GM19351 (cell line): ENCODE measurements around the gene MRPL39.
"Not testable (repeated sequence)": the region's sequence is repeated elsewhere in the genome, so short reads cannot be mapped to it uniquely, and the experiment has no call there.

Experiments used
- ATAC-seq: cut with Tn5 transposase; IDR thresholded peaks from one replicate; pipeline ENCODE4 v1.9.1; 2021; ENCODE audit warnings: mild to moderate bottlenecking, moderate library complexity; ENCODE audit not compliant: unreplicated experiment

Gene MRPL39

DNA sequence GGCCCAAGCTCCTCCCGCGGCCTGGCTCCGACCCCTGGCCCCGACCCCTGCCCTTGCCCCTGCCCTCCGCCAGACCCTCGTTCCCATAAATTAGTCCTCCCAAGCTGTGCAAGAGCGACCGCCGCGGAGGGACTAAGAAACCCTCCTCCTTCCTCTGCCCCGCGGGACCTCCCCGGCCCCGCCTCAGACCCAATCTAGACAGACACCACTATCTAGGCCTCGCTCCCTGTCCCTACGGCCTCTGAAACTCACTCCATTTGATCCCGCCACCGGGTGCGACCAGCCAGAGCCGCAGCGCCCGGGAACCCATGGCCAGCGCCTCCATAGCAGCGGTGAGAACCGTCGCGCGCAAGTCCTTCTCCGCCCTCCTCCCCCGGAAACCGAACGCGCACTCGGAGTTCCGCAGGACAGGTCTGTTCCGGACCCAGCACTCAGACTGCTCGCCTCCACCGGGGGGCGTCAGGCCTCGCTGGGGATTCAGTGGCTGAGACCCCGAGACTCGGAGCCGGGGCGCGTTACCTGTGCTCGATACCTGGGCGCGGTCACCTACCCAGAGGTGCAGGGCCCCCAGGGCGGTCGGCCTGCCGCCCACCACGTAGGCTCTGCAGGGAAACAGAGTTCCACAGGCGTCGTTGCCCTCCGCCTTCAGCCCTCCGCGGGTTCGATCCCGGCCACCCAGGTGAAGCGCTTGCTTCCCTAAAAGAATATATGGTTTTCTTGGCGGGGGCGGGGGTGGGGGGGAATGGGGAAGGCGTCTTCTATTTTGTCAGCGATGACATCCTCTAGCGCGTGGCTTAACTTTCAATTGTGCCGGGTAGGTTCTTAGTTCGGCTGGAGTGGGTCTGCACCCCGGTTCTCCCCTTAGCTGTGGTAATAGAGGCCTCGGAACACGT lies at the start of gene MRPL39:
TSS of gene MRPL39 (minus strand) at position 331 of the 893 bp plus-strand sequence. CDS start at position 325, 6 bp downstream.
- ATAC-seq = peak; percentile 90

DNA sequence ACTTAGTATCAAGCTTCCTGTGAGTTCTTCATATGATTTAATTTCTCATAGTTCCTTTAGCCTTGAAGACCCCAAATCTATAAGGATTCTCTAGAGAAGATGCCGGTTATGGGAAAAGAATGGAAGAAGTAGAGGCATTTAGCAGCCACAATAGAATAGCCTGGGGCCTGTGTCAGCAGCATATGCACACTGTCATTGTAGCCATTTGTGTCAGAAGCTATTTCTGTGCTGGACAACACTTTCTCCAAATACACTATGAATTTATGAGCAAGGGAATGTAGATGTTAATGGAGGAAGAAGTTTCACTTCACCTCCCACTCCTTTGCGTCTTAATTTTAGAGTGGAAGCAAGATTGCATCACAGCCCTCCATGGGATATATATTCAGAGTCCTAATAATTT lies 49.1 kb upstream of the MRPL39 start:
- no peak for ATAC-seq

DNA sequence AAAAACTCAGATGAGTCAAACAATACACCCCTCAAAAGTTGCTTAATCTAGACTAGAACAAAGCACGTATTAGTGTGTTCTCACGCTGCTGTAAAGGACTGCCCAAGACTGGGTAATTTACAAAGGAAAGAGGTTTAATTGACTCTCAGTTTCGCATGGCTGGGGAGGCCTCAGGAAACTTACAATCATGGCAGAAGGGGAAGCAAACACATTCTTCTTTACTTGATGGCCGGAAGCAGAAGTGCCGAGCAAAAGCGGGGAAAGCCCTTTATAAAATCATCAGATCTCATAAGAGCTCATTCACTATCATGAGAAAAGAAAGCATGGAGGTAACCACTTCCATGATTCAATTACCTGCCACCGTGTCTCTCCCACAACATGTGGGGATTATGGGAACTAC lies 41.9 kb upstream of the MRPL39 start:
- ATAC-seq = no peak

DNA sequence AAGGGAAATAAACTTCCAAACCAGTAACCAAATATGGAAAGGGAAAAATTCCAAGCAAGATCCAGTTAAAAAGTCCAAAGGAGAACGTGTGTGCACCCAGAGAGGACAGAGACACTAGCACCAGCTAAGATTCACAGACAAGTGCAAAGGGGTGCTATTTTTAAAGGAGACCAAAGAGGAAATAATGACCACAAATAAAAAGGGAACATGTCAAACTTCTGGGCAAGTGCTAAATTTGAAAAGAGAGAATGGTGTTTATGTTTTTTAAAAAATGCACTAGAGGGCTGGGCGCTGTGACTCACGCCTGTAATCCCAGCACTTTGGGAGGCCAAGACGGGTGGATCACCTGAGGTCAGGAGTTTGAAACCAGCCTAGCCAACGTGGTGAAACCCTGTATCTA lies 40.4 kb upstream of the MRPL39 start:
- no peak for ATAC-seq

DNA sequence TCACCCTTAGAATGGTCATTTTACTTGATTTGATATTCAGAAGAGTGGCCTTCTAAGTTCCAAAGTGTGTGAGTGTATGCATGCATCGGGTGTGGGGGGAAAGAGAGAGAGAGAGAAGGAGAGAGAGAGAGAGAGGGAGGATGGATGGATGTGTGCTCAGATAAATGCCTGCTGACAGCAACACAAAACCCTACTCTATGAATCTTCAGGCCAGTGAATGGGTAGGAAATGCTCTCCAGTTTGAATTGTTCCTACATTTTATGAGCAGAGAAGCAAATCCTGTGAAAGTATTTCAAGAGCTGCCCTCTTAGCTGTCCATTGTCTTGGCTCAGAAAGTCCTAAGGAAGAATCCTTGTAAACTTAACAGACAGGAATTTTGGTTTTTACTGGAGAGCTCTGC lies 39.2 kb upstream of the MRPL39 start:
- ATAC-seq = no peak

DNA sequence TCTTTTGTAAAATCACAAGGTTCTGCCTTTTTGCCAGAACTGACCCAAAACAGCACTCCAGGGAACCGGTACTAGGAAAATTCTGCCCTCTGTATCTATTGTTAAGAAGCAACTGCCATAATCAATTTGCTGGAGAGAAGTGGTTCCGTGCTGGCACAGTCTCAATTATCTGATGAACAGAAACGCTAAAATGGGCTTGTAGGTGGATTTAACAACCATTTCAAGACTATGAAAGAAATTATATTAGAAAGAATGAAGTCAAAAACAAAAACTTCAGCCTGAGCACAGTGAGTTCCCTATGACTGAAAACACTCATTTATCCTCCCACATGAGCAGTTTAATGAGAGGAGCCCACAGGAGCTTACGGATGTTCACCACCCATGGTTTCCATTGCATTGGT lies 36.2 kb upstream of the MRPL39 start:
- no peak for ATAC-seq

DNA sequence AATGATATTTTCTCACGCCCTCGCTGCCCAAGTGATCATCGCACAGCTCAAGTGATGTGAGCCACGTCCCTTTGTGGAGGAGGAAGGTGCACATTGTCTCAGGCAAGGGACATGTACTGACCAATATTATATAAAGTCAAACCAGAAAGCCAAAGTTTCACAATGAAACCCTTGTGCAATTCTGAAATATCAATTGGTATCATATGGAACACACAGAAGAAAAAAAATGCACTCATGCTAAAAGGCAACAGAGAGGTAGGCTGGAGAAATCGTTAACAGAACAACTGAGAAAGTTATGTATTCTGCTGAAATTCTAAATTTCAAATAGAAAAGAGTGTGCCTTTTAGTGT lies 33.6 kb upstream of the MRPL39 start:
- ATAC-seq = no peak

DNA sequence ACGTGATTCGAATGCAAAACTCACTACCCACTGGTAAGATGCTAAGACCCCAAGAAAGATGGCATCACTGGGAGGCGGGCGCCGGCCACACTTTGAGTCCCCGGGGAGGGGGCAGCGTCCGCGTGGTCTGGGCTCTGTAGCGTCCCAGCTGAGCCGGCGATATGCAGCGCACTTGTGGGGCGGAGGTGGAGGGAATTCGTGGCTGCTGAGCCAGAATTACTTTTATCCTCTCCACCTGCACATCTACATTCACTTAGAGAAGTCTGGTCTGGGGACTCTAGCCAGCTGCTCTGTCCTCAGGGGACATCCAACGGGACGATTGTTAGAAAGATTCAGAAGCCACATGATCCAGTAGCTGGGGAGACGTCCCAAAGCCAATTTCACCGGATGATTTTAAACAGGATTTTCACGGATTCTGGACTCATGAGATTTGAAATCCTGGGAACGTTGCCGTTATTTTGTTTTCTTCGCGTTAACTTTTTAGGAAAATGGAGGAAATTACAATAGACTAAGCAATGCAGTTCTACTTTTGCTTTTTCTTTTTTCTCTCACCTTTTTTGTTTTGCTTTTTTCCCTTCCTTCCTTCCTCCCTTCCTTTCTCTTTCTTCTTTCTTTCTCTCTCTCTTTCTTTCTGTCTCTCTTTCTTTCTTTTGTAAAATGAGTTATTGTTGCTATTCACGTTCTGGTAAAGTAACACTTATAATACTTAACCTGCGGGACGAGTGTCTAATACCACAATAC lies 33.1 kb upstream of the MRPL39 start:
- peak; percentile 22 for ATAC-seq

DNA sequence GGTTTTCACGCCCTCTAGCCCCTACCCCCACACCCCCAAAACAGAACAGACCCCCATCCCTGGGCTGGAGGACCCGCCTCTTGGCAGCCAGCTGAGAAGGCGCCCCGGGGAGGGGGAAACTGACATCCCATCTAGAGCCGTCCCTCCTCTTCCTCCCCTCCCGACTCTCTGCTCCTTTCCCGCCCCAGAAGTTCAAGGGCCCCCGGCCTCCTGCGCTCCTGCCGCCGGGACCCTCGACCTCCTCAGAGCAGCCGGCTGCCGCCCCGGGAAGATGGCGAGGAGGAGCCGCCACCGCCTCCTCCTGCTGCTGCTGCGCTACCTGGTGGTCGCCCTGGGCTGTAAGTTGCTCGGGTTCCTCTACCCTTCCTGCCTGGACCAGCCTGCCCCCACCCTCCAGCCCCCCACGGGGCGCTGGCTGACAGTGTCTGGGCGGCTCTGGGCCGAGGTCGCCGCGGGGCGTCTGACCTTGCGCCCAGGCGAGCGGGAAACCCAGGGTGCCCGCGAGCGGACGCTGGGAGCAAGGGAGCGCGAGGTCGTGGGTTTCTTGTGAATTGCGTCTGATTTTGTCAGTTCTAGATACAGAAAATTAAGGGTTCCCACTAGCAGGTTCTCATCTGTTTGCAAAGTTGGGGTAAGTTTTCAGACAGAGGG lies 32.4 kb upstream of the MRPL39 start:
- peak; percentile 67 for ATAC-seq

DNA sequence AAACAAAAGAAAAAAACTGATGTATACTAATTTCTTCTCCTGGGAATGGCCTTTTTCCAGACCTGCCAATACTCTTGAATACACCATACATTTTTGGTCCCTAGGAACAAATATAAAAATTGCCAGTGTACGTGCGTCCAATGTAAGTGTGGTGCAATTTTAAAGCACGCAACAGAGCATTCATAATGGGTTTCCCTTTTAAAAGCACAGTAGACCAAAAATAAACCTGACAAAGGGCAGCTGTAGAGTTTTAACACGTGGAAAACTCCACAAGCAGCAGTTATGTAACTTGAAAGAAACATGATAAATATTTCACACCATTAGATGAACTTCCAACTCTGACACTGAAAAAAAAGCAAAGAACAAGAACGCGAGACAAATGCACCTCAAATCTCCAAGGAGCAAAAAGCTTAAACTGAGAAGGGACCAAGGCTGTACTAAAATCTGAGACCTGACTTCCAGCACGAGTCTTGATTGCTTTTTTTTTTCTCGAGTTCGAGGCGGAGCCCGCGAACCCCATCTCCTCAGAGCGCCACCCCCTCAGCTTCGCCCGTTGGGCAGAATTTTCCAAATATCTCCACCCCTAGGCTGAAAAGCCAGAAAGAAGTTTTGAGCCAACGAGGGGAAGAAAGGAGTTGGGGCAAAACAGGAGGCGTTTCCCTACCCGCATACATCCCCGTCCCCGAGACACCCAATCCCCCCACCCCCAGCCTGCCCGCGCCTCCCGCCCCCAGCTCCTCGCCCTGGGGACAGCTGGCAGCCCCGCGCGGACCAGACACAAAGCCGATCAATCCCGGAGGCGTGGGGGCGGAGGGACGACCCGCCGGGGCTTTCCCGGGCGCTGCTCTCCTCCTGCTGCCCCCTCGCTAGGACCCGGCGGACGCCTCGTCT lies 31.6 kb upstream of the MRPL39 start, which contains the start of gene JAM2:
TSS of gene JAM2 (plus strand) at position 599 of the 891 bp plus-strand sequence. CDS start 564 bp downstream, outside the sequence.
- peak; percentile 46 for ATAC-seq

DNA sequence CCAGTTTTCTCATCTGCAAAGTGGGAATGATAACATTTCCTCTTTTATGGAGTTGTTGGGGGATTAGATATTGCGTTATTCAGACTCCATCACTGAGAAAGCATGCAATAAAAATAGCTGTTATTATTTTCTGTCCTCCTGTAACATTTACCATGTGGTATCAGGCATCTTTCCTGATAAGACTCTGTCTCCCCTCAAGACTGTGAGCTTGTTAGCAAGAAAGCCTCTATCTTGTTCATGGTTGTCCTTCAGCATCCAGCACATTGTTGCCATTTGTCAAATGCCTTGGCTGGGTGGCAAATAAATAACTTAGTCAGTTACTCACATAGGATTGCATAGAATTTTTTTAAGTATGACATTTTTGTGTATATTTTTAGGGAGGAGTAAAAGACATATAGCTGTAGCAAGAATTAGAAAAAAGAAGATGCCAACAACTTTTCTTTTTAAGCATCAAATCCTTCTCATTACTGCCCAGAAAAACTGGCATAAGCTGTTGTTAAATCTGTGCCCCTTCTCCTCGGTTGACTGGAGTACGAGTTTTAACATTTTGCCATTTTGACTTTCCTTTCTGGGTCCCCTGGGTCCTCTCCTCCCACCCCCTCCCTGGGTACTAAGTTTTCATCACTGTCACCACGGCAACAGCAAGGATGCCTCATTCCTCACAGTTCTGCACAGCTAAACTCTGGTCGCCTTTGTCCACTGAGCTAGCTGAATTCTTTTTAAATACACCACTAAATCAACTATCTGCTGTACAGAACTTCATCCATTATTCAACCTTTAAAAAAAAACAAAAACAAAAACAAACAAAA lies 30.8 kb upstream of the MRPL39 start:
- ATAC-seq = no peak

DNA sequence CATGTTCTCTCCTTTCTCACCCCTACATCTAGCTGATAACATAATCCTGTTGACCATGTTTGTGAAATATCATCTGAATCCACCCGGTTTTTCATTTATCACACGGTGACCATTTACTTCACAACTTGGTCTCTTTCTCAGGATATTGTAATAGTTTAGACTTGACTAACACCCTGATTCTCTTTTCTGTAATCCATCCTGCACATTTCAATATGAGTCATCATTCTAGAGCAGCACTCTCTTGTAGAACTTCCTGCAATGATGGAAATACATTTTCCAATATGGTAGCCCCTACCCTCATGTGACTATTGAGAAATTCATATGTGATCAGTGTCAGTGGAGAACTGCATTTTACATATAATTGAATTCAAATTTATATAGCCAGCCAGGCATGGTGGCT lies 29.4 kb upstream of the MRPL39 start:
- ATAC-seq = no peak

DNA sequence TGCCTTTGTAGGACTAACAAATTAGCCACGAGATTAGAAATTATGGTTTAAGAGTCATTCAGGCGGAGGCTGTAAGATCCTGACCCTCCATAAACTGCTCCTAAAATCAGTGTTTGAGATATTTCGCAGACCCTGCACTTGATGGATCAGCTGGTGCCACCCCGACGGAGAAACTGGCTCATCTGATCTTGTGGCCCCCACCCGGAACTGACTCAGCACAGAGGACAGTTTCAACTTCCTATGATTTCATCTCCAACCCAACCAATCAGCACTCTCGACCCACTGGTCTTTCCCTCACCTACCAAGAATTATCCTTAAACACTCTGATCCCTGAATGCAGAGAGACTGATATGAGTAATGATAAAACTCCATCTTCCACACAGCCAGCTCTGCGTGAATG lies 28.0 kb upstream of the MRPL39 start:
- ATAC-seq = no peak

DNA sequence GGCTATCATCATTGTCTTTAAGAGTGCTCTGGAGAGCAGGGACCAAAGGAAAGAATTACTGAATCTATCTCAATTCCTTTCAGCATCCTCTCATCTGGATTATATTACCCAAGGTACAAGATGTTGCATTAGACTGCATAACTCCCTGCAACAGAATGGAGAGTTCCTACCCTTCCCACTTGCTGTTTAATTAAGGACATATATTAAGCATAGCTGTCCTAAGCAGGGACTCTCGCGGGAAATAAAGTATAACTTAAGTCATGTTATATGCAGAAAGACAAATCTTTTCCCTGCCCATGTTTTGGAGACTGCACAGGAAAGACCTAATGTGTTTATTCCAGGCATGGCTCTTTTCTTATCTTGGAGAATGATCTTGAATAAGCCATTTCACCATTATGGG lies 25.0 kb upstream of the MRPL39 start:
- no peak for ATAC-seq

DNA sequence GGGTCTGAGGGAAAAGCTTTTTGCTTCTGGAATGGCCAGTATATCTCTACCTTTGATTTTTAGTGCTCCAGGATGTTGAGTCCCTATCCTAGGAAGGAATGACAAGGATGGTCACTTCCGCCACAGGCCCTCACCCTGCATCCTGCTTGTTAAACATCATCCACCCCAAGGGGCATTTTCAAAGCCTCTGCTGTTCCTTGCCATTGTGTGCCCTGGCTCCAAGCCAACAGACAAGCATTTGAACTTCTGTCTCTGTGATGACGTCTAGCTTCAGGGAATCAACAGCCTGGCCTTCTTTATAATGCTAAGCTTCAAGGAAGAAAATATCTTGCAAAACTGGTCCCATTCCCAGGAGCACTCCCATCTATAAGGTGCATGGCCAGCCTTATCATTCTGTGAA lies 19.5 kb upstream of the MRPL39 start:
- ATAC-seq = no peak

DNA sequence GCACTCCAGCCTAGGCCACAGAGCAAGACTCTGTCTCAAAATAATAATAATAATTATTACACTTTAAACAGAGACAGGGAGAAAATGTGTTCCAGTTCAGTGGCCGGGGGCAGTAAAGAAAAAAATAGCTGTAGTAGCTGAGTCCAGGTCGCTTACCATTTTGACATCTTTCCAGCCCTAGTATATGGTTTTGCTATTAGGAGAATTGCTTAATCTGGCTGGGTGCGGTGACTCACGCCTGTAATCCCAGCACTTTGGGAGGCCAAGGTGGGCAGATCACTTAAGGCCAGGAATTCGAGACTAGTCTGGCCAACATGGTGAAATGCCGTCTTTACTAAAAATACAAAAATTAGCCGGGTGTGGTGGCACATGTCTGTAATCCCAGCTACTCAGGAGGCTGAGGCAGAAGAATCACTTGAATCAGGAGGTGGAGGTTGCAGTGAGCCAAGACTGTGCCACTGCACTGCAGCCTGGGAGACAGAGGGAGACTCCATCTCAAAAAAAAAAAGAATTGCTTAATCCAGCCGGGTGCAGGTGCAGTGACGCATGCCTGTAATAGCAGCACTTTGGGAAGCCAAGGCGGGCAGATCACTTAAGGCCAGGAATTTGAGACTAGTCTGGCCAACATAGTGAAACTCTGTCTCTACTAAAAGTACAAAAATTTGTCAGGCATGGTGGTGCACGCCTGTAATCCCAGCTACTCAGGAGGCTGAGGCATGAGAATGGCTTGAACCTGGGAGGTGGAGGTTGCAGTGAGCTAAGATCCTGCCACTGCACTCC lies 18.7 kb upstream of the MRPL39 start:
- not testable (repeated sequence) for ATAC-seq

DNA sequence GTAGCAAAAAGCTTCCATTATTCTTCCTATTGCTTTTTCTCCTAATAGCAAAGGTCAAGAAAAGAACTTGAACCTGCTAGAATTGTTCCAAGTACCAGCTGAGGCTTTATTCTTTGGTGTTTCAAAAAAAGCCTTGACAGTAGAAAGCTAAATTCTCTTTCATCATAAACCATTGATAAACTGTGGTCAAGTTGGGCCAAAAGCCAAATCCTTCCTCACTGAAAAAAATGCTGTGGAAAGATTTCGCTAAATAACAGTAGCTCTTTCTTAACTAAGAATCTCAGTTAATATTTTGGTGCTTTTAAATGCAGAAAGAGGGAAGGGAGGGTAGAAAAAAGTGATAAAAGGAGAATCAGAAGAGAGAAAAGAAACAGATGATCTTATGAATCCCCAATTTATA lies 17.8 kb upstream of the MRPL39 start:
- no peak for ATAC-seq

DNA sequence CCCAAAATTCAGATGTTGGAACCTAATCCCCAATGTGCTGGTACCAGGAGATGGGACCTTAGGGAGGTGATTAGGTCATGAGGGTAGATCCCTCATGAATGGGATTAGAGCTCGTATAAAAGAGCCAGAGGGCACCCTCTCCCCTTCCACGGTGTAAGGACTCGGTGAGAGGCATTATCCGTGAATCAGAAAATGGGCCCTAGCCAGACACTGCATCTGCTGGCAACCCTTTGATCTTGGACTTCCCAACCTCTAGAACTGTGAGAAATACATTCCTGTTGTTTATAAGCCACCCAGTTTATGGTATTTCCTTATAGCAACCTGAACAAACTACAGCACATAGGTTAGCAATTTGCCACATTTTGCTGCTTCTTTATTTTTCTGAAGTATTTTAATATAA lies 17.2 kb upstream of the MRPL39 start:
- no peak for ATAC-seq

DNA sequence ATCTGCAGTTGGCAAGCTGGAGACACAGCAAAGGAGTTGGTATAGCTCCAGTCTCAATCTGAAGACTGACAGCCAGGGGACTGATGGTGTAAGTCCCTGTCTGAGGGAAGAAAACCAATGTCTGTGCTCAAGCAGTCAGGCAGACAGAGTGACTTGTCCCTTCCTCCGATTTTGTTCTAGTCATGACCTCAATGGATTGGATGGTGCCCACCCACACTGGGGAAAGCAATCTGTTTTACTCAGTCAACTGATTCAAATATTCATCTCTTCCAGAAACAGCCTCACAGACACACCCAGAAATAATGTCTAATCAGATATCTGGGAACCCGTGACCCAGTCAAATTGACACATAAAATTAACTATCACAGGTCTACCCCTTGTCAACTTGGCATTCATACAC lies 11.9 kb upstream of the MRPL39 start:
- ATAC-seq = no peak
